Epithelial cell of proximal tubule (primary cell): ENCODE measurements around the gene AKR1D1. TPM values are rescaled to one million over a fixed set of nuclear protein-coding genes. Genes with fewer than 3 reads are reported as not detected.

Experiments used
- DNase-seq: peaks from one replicate; pipeline ENCODE4 v3.0.0-alpha.2; 2011; ENCODE audit warnings: low read depth
- H3K4me3 ChIP-seq: 2 replicates; pipeline ENCODE4 v1.5.1; 2011; ENCODE audit warnings: low read depth, mild to moderate bottlenecking, low read length
- CTCF ChIP-seq: conservative IDR thresholded peaks from 2 replicates; pipeline ENCODE4 v1.5.1; 2012; ENCODE audit warnings: low read depth, mild to moderate bottlenecking, low read length
- total RNA-seq: library from RNA; depleted of rRNA; stranded (reverse); fragments of >200 nt; gene quantifications from 2 replicates; pipeline ENCODE4 v1.2.3, GENCODE V29; 2015

Gene AKR1D1
- total RNA-seq, 1 donor from 2014 or later = not detected

DNA sequence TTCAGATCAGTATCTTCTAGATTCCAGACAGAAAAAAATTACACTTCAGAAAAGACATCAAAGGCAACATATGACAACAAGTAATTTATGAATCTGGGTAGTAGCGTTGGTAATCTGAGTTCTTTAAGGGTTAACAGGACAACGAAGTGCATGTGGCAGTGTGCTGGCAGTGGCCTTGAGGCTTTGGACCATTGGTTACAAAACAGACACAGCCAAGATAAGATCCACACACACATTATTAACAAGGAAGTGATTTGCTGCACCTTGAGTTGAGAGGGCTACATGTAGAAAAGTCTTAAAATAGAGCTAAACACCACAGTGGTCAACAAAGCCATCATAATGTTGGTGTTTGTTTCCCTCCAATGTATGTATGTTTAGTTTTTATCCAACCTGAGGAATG lies 40.6 kb downstream of the AKR1D1 start:
- no peak for TF ChIP-seq CTCF
- H3K4me3 ChIP-seq = no peak overlapping the region
- no peak for DNase-seq

- no peak for TF ChIP-seq CTCF
- H3K4me3 ChIP-seq = no peak overlapping the region
- no peak for DNase-seq
These were observed 44.0 kb downstream of the AKR1D1 start for GRCh38 chr7:138120140-138120827.

DNA sequence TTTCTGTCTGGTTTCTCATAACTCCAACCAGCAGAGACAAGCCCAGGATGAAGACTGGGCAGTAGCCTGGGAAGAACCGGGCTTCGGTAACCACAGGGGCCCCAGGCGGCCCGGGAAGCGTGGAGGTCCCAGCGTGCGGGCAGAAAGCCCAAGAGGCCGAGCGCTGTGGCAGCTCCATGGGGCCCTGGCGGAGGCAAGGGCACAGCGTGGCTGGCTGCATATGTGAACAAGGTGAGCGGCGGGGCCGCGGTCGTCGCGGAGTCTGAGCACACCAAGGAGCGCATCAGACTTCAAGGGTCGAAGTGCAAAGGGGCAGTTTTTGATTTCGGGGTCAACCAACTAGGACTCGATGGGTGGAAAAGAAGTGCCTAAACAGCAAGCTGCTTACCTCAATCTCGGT lies 45.9 kb downstream of the AKR1D1 start:
- H3K4me3 ChIP-seq = no peak overlapping the region
- DNase-seq = no peak
- no peak for TF ChIP-seq CTCF

DNA sequence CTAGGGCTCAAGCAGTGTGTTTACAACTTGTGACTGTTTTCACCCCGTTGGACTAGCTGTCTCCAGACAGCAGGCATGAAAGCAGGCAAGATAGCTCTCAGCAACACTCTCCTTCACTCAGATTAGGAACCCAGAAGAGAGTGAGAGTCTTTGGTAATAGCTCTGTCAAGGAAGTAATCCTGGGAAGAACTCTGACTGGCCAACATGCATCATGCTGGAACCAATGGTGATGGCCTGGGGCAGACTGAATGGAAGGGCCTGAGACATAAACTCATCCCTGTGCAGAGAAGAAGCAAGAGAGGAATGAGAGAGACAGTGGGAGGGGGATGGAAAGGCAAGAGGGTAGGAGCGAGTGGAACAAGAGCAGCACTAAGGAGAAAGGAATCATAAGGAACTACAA lies 48.9 kb downstream of the AKR1D1 start:
- no peak for TF ChIP-seq CTCF
- no peak for DNase-seq
- H3K4me3 ChIP-seq = no peak overlapping the region

DNA sequence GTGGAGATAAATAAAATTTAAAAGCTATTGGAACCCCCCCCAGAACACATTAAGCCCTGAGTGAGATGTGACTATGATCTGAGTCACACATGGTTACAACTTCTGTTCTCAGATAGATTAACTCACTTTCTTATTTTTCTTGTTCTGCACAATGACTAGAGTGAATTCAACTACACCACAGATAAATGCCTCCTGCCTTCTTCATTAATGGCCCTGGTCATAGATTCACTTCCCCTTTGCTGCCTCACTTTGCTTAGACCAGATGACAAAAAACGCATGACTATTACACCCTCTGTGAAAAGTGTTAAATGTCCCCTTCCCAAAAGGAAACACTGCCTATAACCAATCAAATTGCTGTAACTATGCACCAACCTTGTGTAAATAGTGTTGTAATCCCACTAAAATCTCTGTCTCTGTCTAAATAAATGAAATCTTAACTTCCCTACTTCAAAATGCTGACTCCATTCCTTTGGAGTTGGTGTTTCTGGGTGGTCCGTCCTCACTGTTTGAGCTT lies 49.4 kb downstream of the AKR1D1 start:
- peak; percentile 92 for DNase-seq
- no peak for TF ChIP-seq CTCF
- H3K4me3 ChIP-seq = no peak overlapping the region

DNA sequence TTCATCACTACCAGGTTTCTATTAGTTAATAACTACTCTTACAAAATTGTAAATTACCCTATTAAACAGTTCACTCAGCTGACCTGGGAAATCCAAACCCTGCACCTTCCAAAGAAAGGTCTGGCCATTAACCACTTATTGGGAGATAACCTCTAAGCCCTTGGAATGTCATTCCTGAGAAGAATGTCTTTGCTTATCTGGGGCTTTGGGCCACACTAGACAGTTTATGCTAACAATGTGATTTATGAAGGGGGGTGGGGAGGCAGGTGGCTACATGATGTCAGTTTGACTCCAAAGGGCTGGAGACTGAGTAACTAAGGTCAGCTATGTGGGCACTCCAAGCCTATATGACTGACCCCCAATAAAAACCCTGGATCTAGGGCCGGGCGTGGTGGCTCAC lies 50.7 kb downstream of the AKR1D1 start:
- DNase-seq = no peak
- TF ChIP-seq CTCF = no peak
- H3K4me3 ChIP-seq = no peak overlapping the region

DNA sequence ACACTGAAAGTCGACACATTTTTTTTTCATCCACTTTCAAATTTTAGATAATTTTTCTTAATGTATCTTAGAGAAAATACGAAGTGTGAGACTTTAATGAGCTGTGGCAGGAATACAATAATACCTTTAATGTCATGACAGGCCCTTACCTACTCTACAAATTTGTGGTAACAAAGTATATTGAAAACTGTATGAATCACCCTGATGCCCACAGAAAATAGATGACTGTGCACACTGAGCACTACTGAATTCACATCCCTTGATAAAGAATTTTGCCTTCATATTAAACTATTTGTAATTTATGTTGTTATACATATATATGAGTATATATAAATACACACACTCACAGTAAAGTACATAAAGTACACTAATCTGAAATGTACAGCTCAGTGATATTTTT lies 51.7 kb downstream of the AKR1D1 start:
- no peak for TF ChIP-seq CTCF
- no peak for DNase-seq
- H3K4me3 ChIP-seq = no peak overlapping the region
